Measurements from ENCODE around the gene ENAH.

The ENAH gene

DNA sequence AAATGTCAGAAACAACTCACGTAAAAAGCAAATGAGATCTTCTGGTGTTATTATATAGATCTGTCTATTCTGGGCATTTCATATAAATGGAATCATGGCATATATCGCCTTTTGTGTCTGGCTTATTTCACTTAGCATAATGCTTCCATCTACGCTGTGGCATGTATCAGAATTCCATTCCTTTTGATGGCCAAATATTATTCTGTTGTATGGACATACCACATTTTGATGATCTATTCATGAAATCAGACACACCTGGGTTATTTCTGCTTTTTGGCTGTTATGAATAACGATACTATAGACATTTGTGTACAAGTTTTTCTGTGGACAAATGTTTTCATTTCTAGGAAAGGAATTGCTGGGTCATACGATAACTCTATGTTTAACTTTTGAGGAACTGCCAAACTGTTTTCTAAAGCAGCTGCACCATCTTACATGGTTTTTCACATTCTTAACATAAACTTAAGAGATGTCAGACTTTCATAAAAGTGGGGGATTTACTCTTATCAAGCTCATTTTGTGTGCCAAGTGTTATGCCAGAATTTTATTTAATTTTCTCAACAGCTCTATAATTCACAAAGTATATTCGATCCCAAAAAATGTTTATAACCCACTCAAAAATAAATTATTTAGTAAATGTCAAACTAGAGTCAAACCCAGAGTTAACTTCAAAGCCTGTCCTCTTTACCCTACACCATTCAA is 7.6 kb downstream of the ENAH start:
- H3K4me2 ChIP-seq (ENCODE audit: low read depth, low read length, poor library complexity, severe bottlenecking): no peak overlapping the region
- no peaks in the 10 kb centered on the region for H3F3A ChIP-seq (ENCODE audit: insufficient read depth)
- no peak overlapping the region for H2AFZ ChIP-seq (ENCODE audit: low read depth, low read length, severe bottlenecking)
- H3K4me3 ChIP-seq (ENCODE audit: insufficient read depth, low read length, poor library complexity, severe bottlenecking): no peak overlapping the region
- H4K20me1 ChIP-seq (ENCODE audit: low read depth, low read length): no peaks in the 10 kb centered on the region; the same call in 1 of the 2 replicates
- no peaks in the 10 kb centered on the region for H3K79me2 ChIP-seq (ENCODE audit: insufficient read depth, low read length)
- H3K27me3 ChIP-seq (ENCODE audit: low read length): no peaks in the 10 kb centered on the region
- H3K9me2 ChIP-seq (replicated peaks; ENCODE audit: insufficient read depth, low read length): no peaks in the 10 kb centered on the region
- H3K36me3 ChIP-seq (ENCODE audit: low read length): no peaks in the 10 kb centered on the region
- no peak for TF ChIP-seq EZH2phosphoT487 (conservative IDR thresholded peaks at IDR 0.05; ENCODE audit: low read length)
- TF ChIP-seq, protein P1, sequence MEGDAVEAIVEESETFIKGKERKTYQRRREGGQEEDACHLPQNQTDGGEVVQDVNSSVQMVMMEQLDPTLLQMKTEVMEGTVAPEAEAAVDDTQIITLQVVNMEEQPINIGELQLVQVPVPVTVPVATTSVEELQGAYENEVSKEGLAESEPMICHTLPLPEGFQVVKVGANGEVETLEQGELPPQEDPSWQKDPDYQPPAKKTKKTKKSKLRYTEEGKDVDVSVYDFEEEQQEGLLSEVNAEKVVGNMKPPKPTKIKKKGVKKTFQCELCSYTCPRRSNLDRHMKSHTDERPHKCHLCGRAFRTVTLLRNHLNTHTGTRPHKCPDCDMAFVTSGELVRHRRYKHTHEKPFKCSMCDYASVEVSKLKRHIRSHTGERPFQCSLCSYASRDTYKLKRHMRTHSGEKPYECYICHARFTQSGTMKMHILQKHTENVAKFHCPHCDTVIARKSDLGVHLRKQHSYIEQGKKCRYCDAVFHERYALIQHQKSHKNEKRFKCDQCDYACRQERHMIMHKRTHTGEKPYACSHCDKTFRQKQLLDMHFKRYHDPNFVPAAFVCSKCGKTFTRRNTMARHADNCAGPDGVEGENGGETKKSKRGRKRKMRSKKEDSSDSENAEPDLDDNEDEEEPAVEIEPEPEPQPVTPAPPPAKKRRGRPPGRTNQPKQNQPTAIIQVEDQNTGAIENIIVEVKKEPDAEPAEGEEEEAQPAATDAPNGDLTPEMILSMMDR (IDR thresholded peaks at IDR 0.05; ENCODE audit: insufficient read depth, low read length, poor library complexity, severe bottlenecking): no peak
- H3K9ac ChIP-seq (ENCODE audit: low read length): no peak overlapping the region
- H3K27ac ChIP-seq (ENCODE audit: low read depth, low read length): no peak overlapping the region
- no peaks in the 10 kb centered on the region for H3K9me3 ChIP-seq (ENCODE audit: insufficient read depth, low read length)

DNA sequence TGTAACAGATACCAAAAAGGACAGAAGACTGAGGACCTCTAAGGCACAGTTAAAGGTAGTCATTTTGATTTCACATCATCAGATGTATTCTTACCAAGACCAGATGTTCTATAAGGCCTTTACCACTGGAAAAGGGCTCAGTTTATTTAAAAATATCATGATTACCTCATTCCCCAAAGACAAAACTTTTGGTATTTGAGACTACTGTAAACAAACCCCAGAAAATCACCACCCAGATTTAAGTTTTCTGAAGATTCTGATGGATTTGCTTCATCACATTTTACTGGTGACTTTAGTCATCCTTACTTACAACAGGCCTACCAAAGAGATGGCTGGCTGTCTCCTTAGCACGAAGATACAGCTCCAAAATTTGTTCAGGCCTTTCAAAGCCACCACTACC is 8.3 kb downstream of the ENAH start:
- Histone ChIP-seq H3K9ac (ENCODE audit: low read length) (no peak overlapping the region), H3K9me3 (ENCODE audit: insufficient read depth, low read length) (no peaks in the 10 kb centered on the region), H3K9me2 (replicated peaks; ENCODE audit: insufficient read depth, low read length) (no peaks in the 10 kb centered on the region), H2AFZ (ENCODE audit: low read depth, low read length, severe bottlenecking) (no peak overlapping the region), H3K79me2 (ENCODE audit: insufficient read depth, low read length) (no peaks in the 10 kb centered on the region), H4K20me1 (ENCODE audit: low read depth, low read length) (no peaks in the 10 kb centered on the region; the same call in 1 of the 2 replicates), H3K27ac (ENCODE audit: low read depth, low read length) (no peak overlapping the region), H3K36me3 (ENCODE audit: low read length) (no peaks in the 10 kb centered on the region), H3K4me3 (ENCODE audit: insufficient read depth, low read length, poor library complexity, severe bottlenecking) (no peak overlapping the region), H3K4me2 (ENCODE audit: low read depth, low read length, poor library complexity, severe bottlenecking) (no peak overlapping the region), H3F3A (ENCODE audit: insufficient read depth) (no peaks in the 10 kb centered on the region), H3K27me3 (ENCODE audit: low read length) (no peaks in the 10 kb centered on the region)
- no peak for TF ChIP-seq EZH2phosphoT487 (conservative IDR thresholded peaks at IDR 0.05; ENCODE audit: low read length)
- TF ChIP-seq, protein P1 (IDR thresholded peaks at IDR 0.05; ENCODE audit: insufficient read depth, low read length, poor library complexity, severe bottlenecking): no peak

DNA sequence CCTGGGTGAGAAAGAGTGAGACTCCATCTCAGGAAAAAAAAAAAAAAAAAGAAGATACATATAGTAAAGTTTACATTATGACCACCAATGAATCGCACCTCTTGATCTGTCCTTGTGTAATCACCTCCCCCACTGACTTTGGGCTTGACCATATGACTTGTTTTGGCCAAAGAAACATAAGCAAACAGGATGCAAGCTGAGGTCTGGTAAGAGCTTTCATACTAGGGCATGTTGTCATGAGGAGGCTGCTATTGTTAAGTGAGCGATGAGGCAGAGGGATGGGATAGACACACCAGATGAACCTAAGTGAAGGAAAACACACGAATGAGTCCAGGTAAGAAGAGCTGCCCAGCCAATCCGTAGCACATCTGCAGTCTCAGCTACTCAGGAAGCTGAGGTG is 10.7 kb downstream of the ENAH start:
- H3K9me3 ChIP-seq (ENCODE audit: insufficient read depth, low read length): no peaks in the 10 kb centered on the region
- no peaks in the 10 kb centered on the region for H3K9me2 ChIP-seq (replicated peaks; ENCODE audit: insufficient read depth, low read length)
- TF ChIP-seq, protein P1 (IDR thresholded peaks at IDR 0.05; ENCODE audit: insufficient read depth, low read length, poor library complexity, severe bottlenecking): no peak
- TF ChIP-seq EZH2phosphoT487 (conservative IDR thresholded peaks at IDR 0.05; ENCODE audit: low read length): no peak
- no peaks in the 10 kb centered on the region for H3K36me3 ChIP-seq (ENCODE audit: low read length)
- H3K4me3 ChIP-seq (ENCODE audit: insufficient read depth, low read length, poor library complexity, severe bottlenecking): no peak overlapping the region
- no peak overlapping the region for H3K27ac ChIP-seq (ENCODE audit: low read depth, low read length)
- no peaks in the 10 kb centered on the region for H3F3A ChIP-seq (ENCODE audit: insufficient read depth)
- no peaks in the 10 kb centered on the region for H3K27me3 ChIP-seq (ENCODE audit: low read length)
- H3K4me2 ChIP-seq (ENCODE audit: low read depth, low read length, poor library complexity, severe bottlenecking): no peak overlapping the region
- H3K79me2 ChIP-seq (ENCODE audit: insufficient read depth, low read length): no peaks in the 10 kb centered on the region
- no peak overlapping the region for H2AFZ ChIP-seq (ENCODE audit: low read depth, low read length, severe bottlenecking)
- H4K20me1 ChIP-seq (ENCODE audit: low read depth, low read length): no peaks in the 10 kb centered on the region
- no peak overlapping the region for H3K9ac ChIP-seq (ENCODE audit: low read length)
